NCI-H748 treated with DMSO at 0.1 percent for 48 hours (cell line): Measurements from ENCODE around the gene NECTIN1.

Experiments used
- DNase-seq: peaks from one replicate; lab custom pipeline; 2025; lab: John Stamatoyannopoulos, UW

The NECTIN1 gene

DNA sequence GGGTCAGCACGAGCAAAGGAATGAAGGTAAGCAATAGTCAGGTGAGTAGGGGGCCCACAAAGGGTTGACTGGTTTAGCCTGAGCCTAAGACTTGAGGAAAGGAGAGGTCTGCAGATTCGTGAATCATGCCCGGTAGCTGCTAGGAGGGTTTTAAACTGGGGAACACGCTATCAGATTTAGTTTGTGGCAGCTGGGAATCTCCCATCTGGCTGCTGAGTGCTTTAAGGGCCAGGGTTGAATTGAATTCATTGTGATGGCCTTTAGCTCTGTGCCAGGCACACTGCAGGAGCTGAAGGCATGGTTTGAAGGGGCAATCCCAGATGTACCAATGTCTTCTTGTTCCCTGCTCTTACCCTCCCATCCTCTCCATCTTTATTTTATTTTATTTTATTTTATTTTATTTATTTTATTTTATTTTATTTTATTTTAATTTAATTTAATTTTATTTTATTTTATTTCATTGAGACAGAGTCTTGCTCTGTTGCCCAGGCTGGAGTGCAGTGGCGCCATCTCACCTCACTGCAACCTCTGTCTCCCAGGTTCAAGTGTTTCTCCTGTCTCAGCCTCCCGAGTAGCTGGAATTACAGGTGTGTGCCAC is 1.9 kb upstream of the NECTIN1 start:
- no peak for DNase-seq

DNA sequence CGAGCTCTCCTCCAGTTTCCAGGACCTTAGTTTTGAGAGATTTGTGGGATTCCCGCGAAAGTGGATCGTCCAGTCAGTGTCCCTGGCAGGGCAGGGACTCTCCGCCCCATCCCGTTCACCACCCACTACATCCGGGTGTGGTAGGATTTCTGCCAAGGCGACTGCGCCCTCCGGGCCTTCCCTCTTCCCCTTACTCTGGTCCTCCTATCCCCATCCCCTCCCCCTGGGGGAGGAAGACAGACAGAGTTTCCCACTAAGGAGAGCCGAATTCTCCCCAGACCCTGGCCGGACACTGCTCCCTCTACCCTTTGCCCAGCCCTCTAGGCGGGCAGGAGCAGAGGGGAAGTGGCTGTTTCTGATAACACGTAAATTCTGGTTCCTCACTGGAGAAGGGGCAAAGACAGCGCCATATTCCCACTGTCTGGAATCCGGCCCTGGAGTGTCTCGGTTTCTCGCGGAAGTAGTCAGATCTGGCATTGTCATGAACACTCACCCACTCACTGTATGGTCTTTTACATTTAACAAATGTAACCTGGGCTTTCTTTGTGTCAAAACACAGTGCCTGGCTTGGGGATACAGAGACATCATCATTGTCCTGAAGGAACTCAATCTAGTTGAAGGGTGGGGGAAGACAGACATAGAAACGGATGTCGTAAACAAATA is 1.1 kb upstream of the NECTIN1 start:
- DNase-seq: no peak

DNA sequence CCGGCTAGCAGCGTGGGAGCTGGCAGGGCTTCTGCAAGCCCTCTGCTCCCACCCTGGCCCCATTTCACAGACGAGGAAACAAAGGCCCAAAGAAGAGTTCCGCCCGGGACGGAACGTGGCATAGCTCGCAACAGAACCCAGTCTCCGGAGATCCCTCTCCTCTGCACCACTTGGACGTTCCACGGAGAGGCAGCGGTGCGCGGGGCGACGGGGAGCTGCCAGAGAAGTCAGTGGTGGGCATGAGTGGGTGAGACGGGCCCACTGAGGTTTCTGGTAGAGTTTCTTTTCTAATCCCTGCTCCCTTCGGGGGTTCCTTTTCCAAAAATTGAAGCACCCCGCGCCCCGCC is 554 bp upstream of the NECTIN1 start:
- no peak for DNase-seq

DNA sequence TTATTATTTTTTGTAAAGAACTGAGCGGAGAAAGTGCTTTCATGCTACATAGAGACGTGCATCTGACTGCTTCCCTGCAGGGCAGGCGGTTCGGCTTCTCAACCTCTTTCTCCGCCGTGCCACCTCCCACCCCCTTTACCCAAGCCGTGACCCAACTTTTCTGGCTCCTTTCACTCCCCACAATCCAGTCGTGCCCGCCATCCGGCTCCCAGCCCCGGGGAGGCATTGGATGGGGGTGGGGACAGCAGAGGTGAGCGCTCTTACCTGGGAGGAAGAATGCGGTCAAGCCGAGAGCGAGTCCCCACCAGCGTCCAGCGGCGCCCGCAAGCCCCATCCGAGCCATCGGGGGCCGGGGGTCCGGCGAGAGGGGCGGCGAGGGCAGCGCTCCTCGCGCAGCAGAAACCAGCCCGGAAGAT is 781 bp downstream of the NECTIN1 start:
- DNase-seq: no peak

DNA sequence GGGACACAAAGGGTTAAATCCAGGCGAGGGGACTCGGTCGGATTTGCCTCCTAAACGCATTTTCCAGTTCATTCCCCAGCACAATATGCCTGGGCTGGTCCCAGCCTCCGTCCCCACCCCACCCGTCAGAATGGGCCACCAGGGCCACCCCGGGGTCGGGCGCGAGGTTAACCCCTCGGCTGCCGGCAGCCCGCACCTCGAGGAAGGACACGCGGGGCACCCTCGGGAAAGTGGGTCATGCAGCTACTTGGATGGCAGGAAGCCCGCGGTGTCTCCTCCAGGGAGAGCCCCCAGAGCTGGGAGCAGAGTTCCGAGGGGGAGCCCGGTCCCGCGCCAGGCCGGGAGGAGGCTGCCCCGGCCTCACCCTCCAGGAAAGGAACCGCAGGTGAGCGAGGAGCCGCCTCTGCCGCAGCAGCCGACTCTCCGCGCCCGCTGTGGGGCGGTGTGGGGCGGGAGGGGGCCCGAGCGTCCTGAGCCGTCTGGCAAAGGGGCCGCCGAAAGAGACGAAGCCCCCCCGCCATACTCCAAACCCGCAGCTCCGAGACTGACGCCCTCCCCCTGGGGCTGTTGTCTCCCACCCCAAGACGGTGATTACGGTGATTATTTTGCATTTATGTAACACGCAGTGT is 1.4 kb downstream of the NECTIN1 start:
- DNase-seq: no peak

DNA sequence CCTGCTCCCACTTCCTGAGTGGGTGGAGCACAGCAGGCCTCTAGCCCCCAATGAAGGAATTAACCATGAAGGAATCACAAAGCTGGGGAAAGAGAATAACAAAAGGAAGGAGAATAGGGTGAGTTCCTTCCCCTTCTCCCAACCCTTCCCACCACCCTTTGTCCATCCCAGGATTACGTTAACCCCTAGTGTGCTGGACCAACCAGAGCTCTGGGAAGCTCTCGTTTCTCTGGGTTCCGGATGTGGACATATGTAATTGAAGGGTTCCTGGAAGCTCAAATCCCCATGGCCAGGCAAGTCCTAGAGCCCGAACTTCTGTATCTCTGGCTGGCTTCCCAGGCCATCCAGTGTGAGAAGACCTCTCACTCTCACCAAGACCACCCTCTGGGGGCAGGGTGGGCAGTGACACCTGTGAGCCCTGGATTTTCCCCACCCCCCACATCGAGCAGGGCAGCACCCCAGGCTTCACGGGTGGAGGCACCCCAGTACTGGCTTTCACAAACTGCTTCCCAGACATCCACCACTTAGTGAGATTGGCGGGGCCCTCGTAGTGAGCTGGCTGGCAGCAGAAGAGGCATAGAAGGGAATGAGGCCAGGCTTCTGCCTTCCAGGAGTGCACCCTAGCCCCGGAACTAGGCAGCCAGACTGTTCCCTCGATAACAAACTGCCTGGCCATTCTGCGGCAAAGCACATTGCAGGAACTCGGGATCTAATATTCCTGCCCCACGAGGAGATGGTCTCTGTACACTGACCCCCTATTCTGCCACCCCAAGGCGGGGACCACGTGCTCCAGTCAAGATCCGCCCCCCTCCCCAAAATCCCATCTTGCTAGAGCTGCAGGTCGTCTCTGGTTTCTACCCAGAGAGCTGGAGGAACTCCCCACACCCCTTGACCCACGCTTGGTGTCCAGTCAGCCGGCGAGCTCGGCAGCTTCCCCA is 2.1 kb downstream of the NECTIN1 start:
- DNase-seq: no peak

DNA sequence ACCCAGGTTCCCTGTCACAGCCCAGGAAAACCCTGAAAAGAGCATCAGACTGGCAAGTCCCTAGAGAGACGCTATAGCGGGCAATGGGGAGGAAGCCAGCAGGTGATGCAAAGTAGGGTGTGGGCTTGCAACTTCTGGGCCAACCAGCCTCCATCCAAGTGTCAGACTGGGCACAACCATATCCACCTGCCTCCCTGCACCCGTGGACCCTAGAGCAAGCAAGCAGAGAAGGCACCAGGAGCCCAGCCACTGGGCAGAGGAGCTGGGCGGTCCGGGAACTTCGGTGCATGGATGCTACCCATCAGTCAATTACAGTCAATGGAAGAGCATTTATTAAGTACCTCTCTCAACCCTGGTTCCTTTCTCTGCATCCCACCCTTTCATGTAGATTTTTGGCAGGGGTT is 2.8 kb downstream of the NECTIN1 start:
- DNase-seq: no peak

DNA sequence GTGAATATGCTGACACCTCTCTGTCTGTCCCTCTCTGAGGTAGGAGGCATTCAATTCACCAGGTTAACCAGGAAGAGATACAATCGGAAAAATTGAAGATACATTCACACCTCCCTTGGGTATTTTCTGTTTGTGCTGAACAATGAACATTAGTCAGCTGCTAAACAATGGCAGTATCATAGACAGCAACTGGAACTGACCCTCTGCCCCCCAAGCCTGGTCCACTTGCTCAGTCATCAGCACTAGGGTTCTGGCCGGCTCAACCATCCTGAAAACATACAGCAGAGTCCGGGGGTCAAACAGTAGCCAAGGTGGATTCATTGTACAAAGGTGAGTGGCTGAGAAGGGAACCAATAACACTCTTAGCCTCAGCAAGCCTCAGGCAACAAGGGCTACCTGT is 4.0 kb downstream of the NECTIN1 start:
- DNase-seq: no peak

DNA sequence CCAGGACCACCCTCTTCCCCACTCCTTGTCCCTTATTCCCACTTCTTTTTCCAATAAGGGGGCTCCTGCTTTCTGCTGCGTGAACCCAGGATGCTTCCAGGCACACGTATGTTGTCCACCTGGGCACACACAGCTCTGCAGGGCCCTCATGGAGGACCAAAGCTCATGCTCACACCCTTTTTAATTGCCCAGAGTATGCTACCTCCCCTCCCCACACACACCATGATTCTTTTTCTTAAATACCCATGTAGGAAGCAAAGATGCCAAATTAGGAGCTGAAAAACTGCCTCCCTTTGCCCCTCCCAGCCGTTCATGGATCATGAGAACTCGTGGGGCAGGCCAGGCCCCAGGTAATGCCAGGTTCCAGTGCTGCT is 5.1 kb downstream of the NECTIN1 start:
- no peak for DNase-seq

DNA sequence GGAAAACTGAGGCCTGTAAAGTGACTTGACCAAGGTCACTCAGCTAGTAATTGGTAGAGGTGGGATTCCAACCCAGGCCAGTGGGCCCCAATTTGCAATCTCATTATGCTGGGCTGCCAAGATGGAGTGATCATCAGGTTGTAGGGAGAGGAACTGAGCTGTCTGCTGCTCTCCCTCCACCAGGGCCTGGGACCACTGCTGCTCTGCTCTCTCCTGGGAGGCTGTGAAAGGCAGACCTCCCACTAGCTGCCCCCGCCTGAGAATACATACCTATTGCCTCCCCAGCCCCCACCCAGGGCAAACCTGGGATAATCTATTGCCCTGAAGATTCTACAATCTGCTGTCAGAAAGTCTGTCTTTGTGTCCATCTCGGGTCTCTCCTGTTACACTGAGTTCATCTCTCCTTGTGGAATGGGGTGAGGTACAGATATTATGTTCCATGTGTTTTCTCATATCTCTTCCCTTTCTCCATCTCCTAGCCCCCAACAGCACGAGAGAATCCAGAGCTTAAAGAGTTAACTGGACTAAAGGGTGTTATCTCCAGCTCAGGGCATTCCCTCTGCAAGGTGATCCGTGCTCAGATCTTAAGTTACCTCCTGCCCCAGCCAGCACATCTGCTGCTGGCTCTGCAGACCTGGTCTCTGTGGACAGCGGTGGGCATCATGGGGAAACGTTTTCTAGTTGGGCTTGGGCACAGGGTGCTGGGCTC is 5.6 kb downstream of the NECTIN1 start:
- no peak for DNase-seq

DNA sequence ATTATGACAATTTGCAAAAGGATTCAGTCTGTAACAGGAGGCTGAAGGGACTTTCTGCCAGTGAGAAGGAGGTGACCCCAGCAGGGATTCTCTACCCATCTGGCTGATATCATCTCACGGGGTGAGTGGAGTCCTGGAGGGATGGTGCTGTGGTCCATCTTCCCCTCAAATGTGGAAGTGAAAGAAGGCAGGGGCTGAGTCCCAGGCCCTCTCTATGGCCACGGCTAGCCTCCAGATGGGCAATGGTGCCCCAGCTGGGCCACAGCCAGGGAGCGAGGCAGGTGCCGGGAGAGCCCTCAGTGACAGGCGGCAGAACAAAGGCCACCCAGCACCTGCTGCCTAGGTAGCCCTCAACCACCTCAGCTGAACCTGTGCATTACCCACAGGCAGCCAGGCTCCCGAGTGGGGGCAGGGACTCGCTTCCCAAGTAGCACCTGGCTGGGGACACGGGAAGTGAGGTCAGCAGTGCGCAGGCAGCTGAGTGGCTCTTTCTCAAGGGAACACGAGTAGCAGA is 6.7 kb downstream of the NECTIN1 start:
- no peak for DNase-seq

DNA sequence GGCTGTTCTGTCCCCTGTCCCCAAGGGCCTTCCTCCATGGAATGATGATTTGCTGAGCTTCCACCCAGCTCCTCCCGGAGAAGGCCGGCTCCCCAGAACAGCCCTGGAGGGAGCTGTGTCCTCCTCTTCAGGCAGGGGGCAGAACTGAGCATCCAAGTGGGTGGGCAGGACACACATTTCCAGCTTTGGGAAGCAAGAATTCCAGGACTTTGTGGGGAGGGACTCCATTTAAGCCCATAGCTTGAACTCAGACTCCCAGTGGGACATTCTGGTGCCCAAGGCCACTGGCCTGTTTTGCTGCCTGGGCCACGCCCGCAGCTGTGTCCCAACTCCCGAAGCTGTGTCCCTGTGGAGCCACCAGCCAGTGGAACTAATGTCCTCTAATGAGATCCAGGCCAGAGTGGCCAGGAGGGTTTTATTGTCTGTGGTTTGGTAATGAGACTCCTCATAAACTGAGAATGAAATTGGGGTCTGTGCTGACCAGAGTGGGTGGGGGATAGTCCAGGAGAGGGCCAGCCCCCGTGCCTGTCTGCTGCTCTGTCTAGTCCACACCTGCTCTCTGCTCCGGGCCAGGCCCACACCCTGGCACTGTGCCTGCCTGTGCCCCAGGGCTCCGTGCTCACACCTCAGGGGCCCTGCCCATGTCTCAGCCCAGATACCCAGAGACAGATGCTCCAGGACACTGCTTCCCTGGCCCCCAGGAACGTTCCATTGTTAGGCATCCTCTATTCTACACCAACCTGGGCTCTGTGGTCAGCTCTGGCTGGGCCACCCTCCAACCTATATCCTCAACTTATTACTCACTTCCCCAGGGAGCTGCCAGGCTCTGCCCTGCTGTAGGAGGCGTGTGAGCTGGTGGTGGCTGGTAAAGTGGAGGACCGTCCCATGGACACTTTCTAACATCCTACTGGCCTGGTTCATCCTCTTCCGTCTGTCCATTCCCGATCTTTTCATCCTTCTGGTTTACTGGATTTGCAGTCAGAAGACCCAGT is 7.6 kb downstream of the NECTIN1 start:
- no peak for DNase-seq

DNA sequence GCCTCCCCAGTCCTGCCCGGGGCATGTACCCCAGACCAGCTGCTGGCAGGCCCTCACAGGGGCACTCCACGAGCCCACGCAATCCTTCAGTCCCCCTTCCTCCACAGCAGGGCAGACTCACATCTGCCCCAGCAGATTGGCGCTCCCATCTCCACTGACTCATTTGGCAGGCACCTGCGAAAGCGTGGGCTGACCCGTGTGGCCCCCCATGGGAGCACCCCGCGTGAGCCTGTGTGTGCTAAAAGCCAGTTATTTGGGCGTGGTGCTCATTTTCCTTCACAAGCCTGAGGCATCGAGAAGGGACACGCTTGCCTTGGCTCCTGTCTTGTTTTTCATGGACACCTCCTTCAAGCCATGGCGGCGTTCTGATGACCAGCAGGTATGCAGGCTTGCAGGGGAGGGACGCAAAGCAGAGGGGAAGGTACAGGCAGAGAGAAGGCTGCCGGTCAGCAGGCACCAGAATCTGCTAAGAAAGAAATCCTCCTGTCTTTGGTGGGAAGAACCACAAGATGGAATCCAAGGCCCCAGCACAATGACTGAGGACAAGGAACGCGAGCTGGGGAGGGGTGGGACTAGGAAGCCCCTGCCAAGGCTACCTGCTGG is 8.6 kb downstream of the NECTIN1 start:
- no peak for DNase-seq

DNA sequence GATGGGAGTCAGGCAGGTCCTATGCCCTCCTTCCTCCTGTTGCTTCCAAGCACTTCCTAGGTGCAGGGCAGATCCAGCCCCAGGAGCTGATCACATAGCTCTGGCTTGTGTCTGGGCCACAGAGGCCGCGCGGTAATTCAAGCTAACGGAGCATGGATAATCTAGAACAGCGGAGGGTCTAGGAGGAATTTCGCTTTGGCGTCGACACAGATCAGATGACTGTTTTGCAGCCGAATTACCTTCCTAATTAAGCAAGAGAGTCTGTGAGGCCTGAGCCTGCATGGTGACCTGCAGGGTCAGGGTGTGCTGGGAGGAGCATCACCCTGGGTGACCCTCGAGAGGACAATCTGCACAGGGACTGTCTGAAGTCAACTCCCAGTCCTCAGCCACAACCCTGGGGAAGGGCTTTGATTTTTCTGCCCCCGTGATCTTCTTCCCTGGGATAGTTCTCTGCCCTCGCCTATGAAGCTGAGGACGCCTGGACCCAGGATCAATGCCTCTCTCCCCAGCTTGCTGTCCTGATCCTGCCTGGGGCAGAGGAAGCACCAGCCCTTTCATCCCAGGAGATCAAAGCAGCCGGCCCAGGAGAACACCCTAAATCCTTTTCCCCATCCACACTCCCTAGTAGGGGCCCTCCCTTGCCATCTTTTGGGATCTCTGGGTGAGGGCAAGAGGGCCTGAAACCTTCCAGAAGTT is 11.0 kb downstream of the NECTIN1 start:
- no peak for DNase-seq

DNA sequence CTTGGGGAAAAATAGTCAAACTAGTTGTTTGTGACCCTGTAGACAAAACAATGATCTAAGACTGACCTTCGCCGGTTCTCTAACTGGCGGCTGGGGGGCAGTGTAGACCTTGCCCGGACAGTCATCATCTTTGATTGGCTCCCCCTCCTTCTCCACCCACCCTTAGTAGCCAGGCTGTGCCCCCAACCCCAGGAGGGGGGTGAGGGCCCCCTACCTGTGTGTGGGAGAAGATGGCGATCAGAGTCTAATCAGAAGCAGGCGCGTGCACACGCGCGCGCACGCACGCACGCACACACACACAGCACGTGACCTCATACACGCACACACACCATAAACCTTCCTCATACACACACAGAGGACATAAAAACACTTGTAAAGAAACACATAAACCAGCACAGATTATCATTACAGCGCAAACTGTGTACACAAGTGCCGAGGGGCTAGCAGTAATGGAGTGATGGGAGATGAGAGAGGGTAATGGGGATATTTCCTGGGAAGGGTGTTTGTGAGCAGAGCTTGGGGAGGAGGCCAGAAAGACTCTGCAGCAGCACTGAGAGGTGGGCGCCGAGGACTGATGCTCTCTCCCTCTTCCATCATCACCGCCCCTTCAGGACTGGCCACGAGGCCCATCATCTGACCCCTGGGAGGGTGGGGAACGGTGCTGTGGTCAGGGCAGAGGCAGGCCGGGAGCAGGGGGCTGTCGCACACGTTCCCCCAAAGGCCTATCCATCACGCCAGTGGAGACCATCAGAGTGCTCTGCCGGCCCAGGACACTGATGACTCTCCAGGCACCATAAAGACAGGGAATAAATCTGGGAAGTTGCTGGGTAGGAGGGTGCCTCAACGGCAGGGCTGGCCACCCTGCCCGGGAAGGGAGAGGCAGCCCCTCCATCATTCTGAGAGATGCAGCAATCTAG is 12.2 kb downstream of the NECTIN1 start:
- DNase-seq: no peak

DNA sequence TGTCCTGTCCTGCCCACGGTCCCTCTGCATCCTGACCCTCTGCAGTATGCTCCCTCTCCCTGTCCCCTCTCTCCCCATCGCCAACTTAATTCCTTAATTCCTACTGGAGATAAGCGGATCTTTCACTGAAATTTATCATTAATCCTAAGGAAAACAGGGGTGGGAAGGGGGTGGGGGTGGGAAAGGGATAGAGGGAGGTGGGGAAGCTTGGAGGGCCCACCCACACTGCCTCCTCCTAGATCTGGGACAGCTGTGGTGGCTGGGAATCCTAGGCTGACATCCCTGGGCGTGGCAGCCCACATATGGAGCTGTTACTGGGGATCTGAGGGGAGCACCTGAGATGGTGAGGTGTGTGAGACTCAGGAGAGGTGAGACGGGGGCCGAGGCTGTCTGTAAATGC is 14.4 kb downstream of the NECTIN1 start:
- DNase-seq: no peak

DNA sequence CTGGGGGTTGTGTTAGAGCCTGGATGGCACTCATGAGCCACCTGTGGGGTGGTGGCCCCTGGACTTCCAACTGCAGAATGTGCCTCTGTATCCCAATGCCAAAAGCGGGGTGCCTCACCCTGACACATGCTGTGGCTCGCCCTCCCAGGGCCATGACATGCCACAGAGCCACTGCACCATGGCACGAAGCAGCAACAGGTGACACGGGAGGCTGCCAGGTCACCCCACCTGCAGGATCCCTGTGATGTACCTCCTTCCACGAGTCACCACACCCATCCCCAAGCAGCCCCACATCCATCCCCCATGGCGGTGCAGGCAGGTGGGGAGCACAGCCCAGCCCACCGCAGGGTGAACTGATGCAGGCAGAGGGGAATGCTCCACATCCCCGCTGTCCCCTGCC is 14.8 kb downstream of the NECTIN1 start:
- no peak for DNase-seq

DNA sequence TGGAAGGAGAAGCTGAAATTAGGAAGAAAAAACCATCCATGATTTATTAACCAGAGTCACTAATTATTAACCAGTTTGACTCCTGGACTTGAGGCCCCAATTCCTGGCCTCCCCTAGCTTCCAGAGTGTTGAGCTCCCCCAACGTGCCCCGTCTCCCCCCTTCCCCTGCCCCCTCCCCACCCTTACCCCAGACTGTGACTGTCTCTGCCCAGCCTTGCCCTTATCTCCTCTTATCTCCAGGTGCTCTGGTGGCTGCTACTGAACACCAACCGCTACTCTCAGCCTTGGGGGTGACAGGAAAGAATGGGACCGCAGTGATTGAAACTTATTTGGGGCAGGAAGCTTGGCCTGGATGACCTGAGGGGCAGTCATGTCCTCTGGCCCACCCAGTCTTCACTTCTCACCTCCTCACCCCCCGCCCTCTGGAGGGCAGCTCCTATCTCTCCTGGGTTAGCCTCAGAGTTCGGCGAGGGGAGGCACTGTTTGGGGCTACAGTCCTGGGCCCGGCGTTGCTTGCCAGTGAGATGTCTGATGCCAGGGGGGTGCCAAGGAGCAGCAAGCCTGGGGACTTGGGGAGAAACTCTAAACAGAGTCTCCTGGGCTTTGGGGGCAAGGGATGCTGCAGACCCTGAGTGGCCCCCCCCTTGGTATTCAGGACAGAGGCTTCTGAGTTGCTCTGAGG is 15.5 kb downstream of the NECTIN1 start:
- DNase-seq: no peak
